SW 1271 (cell line): Measurements from ENCODE around the gene ZSWIM4.
A peak's percentile ranks its signal among the peaks of the same experiment; 100 is the strongest.
"Not testable (repeated sequence)": the region's sequence is repeated elsewhere in the genome, so short reads cannot be mapped to it uniquely, and the experiment has no call there.

Experiments used
- DNase-seq, 2 experiments: peaks; one replicate each; lab custom pipeline; 2025; lab: John Stamatoyannopoulos, UW

The ZSWIM4 gene

GRCh38 chr19:13794757-13795589 is at the start of gene ZSWIM4:
Gene ZSWIM4, plus strand, starts transcription at chr19:13795443. Its CDS starts 206 bp downstream, at chr19:13795649.
- DNase-seq, result peak; percentile 98

GRCh38 chr19:13747098-13747453 is 48.2 kb upstream of the ZSWIM4 start:
- DNase-seq, result no peak

- DNase-seq, result peak in 1 of 2 experiments; percentile 51
Measured at GRCh38 chr19:13748169-13748828, 46.9 kb upstream of the ZSWIM4 start.

GRCh38 chr19:13751436-13751835 is 43.8 kb upstream of the ZSWIM4 start:
- no peak for DNase-seq

- not testable (repeated sequence) for DNase-seq
Measured at GRCh38 chr19:13753622-13754021, 41.6 kb upstream of the ZSWIM4 start.

GRCh38 chr19:13756210-13756609 is 39.0 kb upstream of the ZSWIM4 start:
- no peak for DNase-seq

GRCh38 chr19:13757805-13758772 is 37.2 kb upstream of the ZSWIM4 start:
- DNase-seq, result no peak

- no peak for DNase-seq
Measured at GRCh38 chr19:13758795-13759194, 36.4 kb upstream of the ZSWIM4 start.

GRCh38 chr19:13761423-13761822 is 33.8 kb upstream of the ZSWIM4 start:
- DNase-seq, result peak in 1 of 2 experiments; percentile 14

- DNase-seq, result no peak
Measured at GRCh38 chr19:13762635-13763235, 32.5 kb upstream of the ZSWIM4 start.

- DNase-seq, result no peak
Measured at GRCh38 chr19:13763265-13763664, 32.0 kb upstream of the ZSWIM4 start.

- DNase-seq, result peak; percentile 48 to 50
Measured at GRCh38 chr19:13764101-13764807, 31.0 kb upstream of the ZSWIM4 start, which contains the start of gene MRI1. Gene MRI1, plus strand, starts transcription at chr19:13764522. Its CDS starts 67 bp downstream, at chr19:13764589.

GRCh38 chr19:13764821-13765394 is 30.3 kb upstream of the ZSWIM4 start:
- DNase-seq, result no peak

- DNase-seq, result no peak
Measured at GRCh38 chr19:13765395-13766094, 29.7 kb upstream of the ZSWIM4 start.

- no peak for DNase-seq
Measured at GRCh38 chr19:13766095-13766481, 29.2 kb upstream of the ZSWIM4 start.

- no peak for DNase-seq
Measured at GRCh38 chr19:13768510-13768909, 26.7 kb upstream of the ZSWIM4 start.

- no peak for DNase-seq
Measured at GRCh38 chr19:13770013-13770635, 25.1 kb upstream of the ZSWIM4 start.

GRCh38 chr19:13774217-13775191 is 20.7 kb upstream of the ZSWIM4 start, which contains the start of gene C19orf53:
Gene C19orf53, plus strand, starts transcription at chr19:13774456. Its CDS starts 22 bp downstream, at chr19:13774478.
- DNase-seq, result peak; percentile 78 to 90
